ENCODE data around the gene FITM1.

FITM1 gene

DNA sequence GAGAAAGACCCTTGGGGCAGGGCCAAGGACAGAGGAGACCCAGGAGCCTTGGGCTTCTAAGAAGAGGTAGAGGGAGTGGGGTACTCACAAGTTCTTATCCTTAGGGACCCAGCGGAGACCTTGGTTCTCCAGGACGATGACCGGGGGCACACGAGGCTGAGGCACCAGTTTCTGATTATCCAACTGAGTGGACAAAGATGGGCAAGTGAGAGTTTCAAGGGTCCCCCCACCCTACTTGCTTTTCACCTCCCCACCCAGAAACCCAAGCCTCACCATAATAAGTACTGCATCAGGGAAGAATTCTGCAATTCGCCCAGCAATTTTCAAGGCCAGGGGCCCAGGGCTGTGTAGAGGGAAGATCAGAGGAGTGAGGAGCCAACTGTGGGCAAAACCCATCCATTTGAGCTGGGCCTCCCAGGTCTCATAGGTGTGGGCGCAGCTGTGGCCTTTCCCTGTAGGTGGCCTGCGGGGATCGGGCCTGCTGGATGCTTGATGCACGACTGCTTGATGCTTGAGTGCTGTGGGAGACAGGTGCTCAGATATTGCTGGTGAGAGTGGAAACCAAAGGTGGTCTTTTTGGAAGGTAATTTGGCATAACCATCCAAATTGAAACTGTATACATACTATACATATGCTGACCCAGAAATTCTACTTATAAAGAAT is 8.9 kb downstream of the FITM1 start:
- DNase-seq (ENCODE audit: low read depth in 2 of 2) = no peak

DNA sequence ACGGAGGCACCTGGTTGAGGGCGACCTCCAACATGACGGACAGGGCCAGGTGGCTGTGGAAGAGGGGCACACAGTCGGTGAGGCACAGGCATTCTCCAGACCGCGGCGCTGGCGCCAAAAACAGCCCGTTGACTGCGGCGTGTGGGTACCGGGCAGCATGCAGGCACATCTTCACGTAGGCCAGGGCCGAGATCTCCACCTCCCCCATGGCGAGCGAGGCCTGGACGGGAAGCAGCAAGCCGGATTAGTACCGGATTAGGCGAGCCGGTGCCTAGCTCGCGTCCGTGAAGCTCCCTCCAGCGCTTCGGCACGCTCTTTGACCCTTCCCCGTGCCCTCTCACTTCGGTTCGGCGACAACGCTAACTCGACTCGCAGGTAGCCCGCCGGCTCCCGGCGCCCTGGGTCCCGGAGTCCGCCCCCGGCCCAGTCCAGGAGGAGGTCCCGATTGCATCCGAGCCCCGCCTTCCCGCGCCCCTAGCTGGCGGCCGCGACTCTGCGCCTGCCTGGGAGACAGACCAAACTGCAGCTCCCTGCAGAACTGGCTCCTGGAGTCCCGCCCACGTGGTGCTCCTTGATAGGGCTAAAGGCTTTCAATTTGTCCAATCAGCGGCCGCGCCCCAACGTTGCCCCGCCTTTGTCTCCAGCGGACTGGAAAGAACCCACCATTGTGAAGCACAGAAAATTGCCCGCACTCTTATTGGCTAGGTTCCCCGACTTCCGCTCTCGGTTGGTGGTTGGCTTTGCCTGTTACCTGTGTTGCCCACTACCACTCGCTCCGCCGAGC is 10.8 kb downstream of the FITM1 start, which contains the start of gene EMC9:
Gene EMC9, minus strand, starts transcription at position 495 of the 784 bp plus-strand sequence. Its CDS starts 287 bp downstream, at position 208.
- DNase-seq (ENCODE audit: low read depth in 2 of 2) = peak; percentile 98 to 99

DNA sequence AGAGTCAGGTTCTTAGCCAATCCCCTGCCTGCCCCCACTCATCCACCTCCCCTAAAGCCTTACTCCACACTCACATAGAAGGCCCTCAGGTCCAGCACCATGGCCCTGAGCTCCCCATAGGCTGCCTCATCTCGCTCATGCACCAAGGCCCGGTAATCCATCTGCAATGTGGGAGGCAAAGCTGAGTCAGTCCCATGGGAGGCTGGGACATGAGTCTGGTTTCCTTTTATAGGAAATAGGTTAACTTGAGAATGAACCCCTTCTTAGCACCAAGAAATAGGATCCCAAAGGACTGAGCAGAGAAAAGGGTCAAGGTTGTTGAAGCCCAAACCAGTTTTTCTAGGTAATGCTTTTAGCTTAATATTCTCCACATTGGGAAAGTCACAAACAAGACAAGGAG is 13.1 kb downstream of the FITM1 start:
- DNase-seq (ENCODE audit: low read depth in 2 of 2) = no peak

DNA sequence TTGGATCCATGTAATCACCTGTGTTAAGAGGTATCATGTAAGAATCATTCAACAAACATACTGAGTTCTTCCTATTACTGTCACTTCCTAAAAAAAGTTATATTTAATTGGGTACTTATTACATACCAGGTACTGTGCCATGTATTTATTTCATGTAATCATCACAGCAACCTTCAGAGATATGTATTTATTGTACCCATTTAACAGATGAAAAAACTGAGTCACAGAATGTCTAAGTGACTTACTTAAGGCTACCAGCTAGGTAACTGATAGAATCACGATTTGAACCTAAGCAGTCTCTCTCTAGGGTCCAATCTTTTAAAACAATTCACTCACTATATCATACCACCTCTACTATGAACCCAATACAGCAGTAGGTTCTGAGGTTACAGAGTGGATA is 14.0 kb downstream of the FITM1 start:
- DNase-seq (ENCODE audit: low read depth in 2 of 2) = no peak

DNA sequence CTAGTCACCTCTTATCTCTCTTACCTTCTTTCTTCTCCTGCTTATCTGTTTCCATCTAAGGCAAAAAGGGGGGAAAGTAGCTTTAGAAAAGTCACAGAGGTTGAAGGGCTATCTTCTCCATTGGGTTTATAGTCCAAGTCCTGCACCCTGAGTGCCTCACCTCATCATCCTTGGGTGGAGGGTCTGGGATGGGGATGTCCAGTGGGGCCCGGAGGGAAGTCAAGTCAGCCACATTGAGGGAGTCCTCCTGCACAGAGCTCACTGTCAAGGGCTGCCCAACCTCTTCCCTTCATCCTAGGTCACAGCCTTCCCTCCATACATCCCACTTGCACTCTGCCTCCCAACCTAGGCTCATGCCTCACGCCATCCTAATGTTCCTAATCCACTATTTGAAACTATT is 14.8 kb downstream of the FITM1 start:
- no peak for DNase-seq (ENCODE audit: low read depth in 2 of 2)

DNA sequence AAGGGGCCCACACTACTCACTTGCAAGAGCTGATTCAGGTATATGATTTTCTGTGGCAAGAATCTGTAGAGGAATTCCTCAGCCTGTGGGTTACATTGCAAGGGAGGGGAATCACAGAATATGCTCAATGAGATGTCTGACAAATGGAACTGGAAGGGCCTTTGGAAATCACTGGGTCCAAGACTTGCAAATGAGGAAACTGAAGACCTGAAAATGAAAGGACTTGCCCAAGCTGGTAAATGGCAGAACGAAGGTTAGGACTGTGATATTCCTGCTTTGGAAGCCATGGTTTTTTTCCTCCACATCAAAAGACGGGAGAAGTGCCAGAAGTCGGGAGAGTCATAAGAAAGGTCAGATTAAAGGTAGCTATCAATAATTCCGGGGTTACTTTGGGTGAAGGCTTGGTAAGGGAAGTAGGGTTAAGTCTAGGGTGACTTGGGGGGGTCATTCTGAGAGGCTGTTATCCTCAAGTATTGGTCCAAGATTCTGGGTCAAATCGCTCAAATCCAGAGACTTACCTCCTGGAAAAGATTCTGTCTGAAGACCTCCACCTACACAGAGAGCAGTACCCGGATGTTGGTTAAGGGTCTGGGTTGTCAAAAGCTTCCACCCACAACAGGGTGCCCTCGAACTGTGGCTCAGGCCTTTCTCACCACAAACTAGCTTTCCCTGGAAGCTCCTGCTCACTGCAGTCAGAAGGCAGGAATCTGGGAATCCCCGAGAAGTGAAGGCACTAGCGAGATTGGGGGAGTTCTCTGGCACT is 15.4 kb downstream of the FITM1 start:
- no peak for DNase-seq (ENCODE audit: low read depth in 2 of 2)

DNA sequence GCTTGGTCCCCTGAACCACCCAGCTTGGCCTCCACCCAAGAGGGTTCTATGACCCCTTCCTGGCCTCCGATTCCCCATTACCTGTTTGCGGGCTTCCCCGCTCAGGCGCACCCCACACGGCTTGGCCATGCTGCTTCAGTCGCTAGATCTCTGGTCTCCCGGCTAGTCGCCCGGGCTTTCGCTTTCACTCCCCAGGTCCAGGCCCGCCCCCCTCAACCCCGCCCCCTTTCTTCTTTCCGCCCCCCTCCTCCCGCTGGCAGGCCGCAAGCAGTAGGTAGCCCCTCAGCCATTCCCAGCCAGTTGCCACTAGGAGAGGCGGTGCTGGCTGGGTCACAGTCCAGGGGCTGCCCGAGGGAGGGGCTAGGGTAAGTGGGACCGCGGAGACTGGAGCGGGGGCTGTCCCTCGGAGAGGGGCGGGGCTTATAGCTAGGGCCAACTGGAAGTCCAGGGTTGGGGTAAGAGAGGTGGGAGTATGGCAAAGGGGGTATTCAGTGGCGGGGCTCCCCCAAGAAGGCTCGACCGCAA is 16.1 kb downstream of the FITM1 start, which contains the start of gene PSME2:
Gene PSME2, minus strand, starts transcription at position 158 of the 525 bp plus-strand sequence. Its CDS starts 29 bp downstream, at position 129.
- peak; percentile 55 to 69 for DNase-seq (ENCODE audit: low read depth in 2 of 2)

DNA sequence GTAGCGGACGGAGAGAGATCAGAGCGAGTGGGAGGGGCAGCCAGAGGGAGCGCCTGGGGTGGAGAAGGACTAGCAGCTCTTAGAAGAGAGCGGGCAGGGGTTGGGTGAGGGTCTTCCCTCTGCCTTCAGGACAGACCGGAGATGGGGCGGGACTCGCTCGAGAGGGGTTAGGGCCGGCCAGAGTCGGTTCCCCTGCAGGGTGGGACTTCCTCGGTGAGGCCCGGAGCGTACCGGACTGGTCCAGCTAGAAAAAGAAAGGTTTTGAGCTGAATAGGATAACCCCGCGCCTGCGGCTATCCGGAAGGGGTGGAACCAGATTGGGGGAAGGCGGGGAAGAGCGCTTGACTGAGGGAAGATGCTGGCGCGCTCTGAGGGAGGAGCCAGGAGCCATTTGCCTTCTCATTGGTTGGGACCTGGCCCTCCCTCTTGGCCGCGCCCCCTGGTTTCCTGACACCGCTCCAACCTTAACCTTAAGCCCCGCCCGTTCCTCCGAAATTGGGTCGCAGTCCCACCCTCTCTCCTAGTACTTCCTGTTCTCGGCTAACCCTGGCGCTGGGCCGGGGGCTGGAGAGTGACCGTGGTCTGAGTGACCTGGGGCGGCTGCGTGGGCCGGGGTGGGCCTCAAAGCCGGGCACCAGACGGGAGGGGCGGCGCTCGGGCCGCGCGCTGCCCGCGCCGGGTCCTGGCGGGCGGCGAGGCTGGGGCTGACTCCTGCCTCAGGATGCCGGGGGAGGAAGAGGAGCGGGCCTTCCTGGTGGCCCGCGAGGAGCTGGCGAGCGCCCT is 16.7 kb downstream of the FITM1 start, which contains the start of gene RNF31:
Gene RNF31, plus strand, starts transcription at position 521 of the 783 bp plus-strand sequence. Its CDS starts 201 bp downstream, at position 722.
- DNase-seq (ENCODE audit: low read depth in 2 of 2) = peak; percentile 85 to 96

DNA sequence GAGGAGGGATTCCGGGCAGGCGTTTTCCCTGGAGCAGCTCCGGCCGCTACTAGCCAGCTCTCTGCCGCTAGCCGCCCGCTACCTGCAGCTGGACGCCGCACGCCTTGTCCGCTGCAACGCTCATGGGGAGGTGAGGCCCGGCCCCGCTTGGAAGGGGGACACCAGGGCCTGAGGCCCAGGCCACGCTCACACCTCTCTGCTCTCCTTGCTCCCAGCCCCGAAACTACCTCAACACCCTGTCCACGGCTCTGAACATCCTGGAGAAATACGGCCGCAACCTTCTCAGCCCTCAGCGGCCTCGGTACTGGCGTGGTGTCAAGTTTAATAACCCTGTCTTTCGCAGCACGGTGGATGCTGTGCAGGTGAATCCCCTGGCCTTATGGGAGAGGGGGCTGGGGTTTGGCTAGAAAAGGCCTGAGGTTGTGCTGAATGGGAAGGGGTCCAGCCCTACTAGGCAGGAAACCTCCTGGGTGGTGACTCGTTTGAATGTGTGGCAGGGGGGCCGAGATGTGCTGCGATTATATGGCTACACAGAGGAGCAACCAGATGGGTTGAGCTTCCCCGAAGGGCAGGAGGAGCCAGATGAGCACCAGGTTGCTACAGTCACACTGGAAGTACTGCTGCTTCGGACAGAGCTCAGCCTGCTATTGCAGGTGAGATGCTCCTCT is 17.4 kb downstream of the FITM1 start:
- no peak for DNase-seq (ENCODE audit: low read depth in 2 of 2)

DNA sequence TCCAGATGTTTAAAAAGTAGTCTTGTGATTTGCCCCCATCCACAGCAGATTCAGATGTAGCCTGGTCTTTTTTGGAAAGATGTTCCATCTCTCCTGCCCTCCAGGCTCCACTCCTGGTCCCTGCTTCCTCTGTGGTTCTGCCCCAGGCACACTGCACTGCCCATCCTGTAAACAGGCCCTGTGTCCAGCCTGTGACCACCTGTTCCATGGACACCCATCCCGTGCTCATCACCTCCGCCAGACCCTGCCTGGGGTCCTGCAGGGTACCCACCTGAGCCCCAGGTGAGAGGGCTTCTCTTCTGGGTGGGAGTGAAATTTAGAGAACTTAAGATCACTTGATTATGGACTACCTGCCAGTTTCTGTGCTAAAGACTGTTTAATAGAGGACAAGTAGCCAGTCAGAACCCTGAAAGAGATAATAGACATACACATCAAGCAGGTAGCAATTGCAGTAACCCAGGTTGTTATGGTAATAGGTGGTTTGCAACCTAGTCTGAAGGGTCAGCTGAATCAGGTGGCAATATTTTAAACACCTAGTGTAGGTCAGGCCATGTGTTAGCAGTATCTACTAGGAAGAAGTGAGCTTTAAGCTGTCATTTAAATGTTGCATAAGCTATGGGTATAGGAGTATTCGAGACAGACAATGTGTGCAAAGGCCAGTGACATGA is 19.0 kb downstream of the FITM1 start:
- no peak for DNase-seq (ENCODE audit: low read depth in 2 of 2)

DNA sequence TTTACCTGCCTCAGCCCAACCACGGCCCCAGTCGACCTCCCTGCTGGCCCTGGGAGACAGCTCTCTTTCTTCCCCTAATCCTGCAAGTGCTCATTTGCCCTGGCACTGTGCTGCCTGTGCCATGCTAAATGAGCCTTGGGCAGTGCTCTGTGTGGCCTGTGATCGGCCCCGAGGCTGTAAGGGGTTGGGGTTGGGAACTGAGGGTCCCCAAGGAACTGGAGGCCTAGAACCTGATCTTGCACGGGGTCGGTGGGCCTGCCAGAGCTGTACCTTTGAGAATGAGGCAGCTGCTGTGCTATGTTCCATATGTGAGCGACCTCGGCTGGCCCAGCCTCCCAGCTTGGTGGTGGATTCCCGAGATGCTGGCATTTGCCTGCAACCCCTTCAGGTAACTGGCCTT is 19.6 kb downstream of the FITM1 start:
- no peak for DNase-seq (ENCODE audit: low read depth in 2 of 2)

DNA sequence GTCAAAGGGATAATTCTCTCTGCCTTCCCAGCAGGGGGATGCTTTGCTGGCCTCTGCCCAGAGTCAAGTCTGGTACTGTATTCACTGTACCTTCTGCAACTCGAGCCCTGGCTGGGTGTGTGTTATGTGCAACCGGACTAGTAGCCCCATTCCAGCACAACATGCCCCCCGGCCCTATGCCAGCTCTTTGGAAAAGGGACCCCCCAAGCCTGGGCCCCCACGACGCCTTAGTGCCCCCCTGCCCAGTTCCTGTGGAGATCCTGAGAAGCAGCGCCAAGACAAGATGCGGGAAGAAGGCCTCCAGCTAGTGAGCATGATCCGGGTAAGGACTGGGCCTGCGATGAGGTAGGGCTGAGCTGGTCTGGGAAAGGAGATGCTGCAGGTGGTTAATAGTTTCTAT is 20.1 kb downstream of the FITM1 start:
- no peak for DNase-seq (ENCODE audit: low read depth in 2 of 2)

DNA sequence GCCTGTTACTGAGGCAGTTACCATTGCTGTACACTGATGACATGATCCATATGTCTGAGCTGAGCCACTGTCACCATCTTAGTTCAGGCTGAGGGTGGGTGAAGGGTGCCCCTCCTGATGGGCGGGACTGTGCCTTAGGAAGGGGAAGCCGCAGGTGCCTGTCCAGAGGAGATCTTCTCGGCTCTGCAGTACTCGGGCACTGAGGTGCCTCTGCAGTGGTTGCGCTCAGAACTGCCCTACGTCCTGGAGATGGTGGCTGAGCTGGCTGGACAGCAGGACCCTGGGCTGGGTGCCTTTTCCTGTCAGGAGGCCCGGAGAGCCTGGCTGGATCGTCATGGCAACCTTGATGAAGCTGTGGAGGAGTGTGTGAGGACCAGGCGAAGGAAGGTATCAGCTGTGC is 20.5 kb downstream of the FITM1 start:
- no peak for DNase-seq (ENCODE audit: low read depth in 2 of 2)

DNA sequence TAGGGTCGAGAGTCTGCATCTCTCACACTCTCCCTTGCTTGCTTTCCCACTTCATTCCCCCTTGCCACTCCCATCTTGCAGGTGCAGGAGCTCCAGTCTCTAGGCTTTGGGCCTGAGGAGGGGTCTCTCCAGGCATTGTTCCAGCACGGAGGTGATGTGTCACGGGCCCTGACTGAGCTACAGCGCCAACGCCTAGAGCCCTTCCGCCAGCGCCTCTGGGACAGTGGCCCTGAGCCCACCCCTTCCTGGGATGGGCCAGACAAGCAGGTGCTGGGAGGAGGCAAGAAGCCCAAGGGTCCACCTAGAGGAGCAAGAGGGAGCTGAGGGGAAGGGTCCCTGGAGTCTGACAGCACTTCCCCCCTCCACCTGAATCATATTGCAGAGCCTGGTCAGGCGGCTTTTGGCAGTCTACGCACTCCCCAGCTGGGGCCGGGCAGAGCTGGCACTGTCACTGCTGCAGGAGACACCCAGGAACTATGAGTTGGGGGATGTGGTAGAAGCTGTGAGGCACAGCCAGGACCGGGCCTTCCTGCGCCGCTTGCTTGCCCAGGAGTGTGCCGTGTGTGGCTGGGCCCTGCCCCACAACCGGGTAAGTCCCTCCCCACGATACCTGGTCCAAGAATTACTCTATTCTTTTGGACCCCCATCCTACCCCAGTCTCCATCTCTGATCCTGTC is 21.1 kb downstream of the FITM1 start:
- DNase-seq (ENCODE audit: low read depth in 2 of 2) = no peak

DNA sequence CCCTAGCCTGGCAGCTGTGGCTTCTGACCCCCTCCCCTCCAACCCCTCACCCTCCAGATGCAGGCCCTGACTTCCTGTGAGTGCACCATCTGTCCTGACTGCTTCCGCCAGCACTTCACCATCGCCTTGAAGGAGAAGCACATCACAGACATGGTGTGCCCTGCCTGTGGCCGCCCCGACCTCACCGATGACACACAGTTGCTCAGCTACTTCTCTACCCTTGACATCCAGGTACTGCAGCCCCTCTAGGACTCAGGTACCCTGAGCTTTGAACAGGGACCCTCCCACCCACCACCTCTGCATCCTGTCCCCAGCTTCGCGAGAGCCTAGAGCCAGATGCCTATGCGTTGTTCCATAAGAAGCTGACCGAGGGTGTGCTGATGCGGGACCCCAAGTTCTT is 24.6 kb downstream of the FITM1 start:
- DNase-seq (ENCODE audit: low read depth in 2 of 2) = no peak

DNA sequence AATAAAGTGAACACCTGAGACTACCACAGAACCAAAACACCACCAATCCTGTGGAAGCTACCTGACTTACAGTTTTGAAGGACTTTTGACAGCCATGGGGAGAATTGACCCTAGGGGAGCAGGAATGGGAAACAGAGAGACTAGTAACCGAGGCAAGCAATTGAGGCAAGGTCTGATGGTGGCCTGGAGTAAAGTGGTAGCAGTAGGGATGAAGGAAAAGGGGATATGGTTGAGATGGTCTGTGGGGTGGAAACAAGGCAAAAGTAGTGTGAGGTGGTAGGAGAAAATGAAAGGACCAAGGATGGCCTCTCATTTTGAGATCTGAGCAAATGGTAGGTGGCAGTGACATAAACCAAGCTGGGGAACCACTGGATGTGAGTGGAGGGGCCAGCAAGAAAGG is 26.4 kb downstream of the FITM1 start:
- DNase-seq (ENCODE audit: low read depth in 2 of 2) = no peak

DNA sequence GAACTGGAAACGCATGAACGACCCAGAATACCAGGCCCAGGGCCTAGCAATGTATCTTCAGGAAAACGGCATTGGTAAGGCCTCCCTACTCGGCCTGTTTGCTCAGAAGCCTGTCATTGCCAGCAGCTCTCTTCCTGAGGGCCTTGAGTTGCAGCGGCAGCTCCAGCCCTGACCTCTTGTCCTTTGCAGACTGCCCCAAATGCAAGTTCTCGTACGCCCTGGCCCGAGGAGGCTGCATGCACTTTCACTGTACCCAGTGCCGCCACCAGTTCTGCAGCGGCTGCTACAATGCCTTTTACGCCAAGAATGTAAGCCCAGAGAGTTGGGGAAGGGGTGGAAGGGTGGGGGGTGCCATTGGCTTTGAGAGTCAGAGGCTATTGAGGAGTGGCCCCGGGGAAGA is 26.9 kb downstream of the FITM1 start:
- no peak for DNase-seq (ENCODE audit: low read depth in 2 of 2)

DNA sequence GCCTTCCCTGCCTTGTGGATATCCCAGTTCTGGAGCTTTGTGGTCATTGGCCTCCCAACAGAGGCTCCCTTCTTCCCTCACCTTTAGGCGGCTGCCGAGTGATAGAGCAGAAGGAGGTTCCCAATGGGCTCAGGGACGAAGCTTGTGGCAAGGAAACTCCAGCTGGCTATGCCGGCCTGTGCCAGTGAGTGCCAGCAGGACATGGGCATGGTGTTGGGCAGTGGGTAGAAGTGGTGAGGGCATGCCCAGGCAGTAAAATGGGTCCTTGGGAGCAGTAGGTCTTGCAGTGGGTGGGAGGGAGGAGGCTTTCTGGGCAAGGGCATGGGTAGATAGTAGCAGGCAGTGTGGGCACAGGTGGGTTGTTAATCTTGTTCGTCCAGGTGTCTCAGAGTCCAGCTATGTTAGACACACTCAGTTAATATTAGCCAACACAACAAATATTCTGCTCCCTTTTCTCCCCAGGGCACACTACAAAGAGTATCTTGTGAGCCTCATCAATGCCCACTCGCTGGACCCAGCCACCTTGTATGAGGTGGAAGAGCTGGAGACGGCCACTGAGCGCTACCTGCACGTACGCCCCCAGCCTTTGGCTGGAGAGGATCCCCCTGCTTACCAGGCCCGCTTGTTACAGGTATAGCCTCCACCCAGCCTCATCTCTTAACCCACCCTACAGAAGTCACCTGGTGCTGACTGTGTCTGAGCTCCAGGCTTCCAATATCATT is 29.5 kb downstream of the FITM1 start:
- DNase-seq (ENCODE audit: low read depth in 2 of 2) = no peak

DNA sequence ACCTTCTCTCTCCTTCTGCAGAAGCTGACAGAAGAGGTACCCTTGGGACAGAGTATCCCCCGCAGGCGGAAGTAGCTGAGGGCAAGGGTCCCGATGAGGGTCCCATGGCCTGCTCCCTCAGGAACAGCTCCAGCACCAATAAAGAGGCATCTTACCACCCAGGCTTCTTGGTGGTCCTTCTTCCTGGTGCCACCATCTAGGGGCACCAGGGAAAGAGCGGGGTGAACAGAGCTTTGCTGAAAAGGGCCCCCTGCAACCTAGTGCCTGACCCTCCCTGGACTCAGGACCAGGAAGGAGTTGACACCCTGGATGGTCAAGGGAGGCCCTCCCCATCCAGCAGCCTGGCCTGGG is 30.0 kb downstream of the FITM1 start:
- DNase-seq (ENCODE audit: low read depth in 2 of 2) = no peak

Data from stimulated activated CD8-positive, alpha-beta memory T cell treated with anti-CD3 and anti-CD28 coated beads, Interleukin-2, amount 100 ng/mL, for 1 hour (primary cell).